Muscle of leg (tissue), 16 donors: ENCODE data around the gene PPM1D. TPM values are rescaled to one million over a fixed set of nuclear protein-coding genes. Genes with fewer than 3 reads are reported as not detected.
"Not testable (repeated sequence)": the region's sequence is repeated elsewhere in the genome, so short reads cannot be mapped to it uniquely, and the experiment has no call there.

Source experiments
- DNase-seq: peaks from one replicate; pipeline ENCODE4 v3.0.0; 2013
- H3K27ac ChIP-seq: one replicate; pipeline ENCODE4 v1.5.1; 2013; ENCODE audit warnings: mild to moderate bottlenecking, low read length, control low read depth
- H3K27me3 ChIP-seq: one replicate; pipeline ENCODE4 v1.6.1; 2013; ENCODE audit warnings: low read length; ENCODE audit not compliant: control insufficient read depth, insufficient read depth
- H3K36me3 ChIP-seq: one replicate; pipeline ENCODE4 v1.6.1; 2013; ENCODE audit warnings: low read length; ENCODE audit not compliant: control insufficient read depth, insufficient read depth
- H3K4me1 ChIP-seq: one replicate; pipeline ENCODE4 v1.6.1; 2013; ENCODE audit warnings: low read length; ENCODE audit not compliant: control insufficient read depth, insufficient read depth
- H3K4me3 ChIP-seq: one replicate; pipeline ENCODE4 v1.5.1; 2013; ENCODE audit warnings: low read length, control low read depth
- H3K9me3 ChIP-seq: replicated peaks from 2 replicates; pipeline ENCODE4 v1.6.1; 2013; ENCODE audit warnings: low read depth, low read length; ENCODE audit not compliant: control insufficient read depth
- WGBS: methylation state at CpG from one replicate; pipeline ENCODE4 v1.1.5; 2013; ENCODE audit warnings: missing lambda C conversion rate; ENCODE audit not compliant: insufficient coverage; 5-methylcytosine and 5-hydroxymethylcytosine counted together
- long read RNA-seq, 11 donors: transcript quantifications; one replicate each; lab custom pipeline, GENCODE V29; 2026
- polyA plus RNA-seq, 8 donors: library from polyadenylated mRNA; unstranded; fragments of 120-200 nt; gene quantifications; one replicate each; pipeline versions ENCODE4 v1.2.1 to v1.2.3, GENCODE V29; 2013; ENCODE audit warnings: inconsistent platforms in 1 of 8, low replicate concordance in 1 of 8; ENCODE audit not compliant: insufficient read length in 8 of 8, insufficient read depth in 1 of 8
- total RNA-seq: library from RNA; stranded (reverse); fragments of 120-200 nt; gene quantifications from one replicate; pipeline ENCODE4 v1.2.4, GENCODE V29; 2013

PPM1D gene
- 7.9 TPM for total RNA-seq
- polyA plus RNA-seq, result 10 to 100 TPM in 3 of 8 donors, 1 to 10 TPM in 5; 8.2 to 12.4 (median 9.7) TPM
- long read RNA-seq, donor 1, full-length matches to known transcripts, result 1 of 1 reads
- long read RNA-seq, donor 1, partial matches to known transcripts, result 0 of 1 reads
- long read RNA-seq, donor 1, other reads (novel, unspliced or antisense), result 0 of 1 reads
- long read RNA-seq, donor 2, result 0 reads
- long read RNA-seq, donor 3, full-length matches to known transcripts, result 8 of 8 reads
- long read RNA-seq, donor 3, partial matches to known transcripts, result 0 of 8 reads
- long read RNA-seq, donor 3, other reads (novel, unspliced or antisense), result 0 of 8 reads
- long read RNA-seq, donor 4, full-length matches to known transcripts, result 6 of 6 reads
- long read RNA-seq, donor 4, partial matches to known transcripts, result 0 of 6 reads
- long read RNA-seq, donor 4, other reads (novel, unspliced or antisense), result 0 of 6 reads
- long read RNA-seq, donor 5, full-length matches to known transcripts, result 8 of 8 reads
- long read RNA-seq, donor 5, partial matches to known transcripts, result 0 of 8 reads
- long read RNA-seq, donor 5, other reads (novel, unspliced or antisense), result 0 of 8 reads
- long read RNA-seq, donor 6, full-length matches to known transcripts, result 7 of 7 reads
- long read RNA-seq, donor 6, partial matches to known transcripts, result 0 of 7 reads
- long read RNA-seq, donor 6, other reads (novel, unspliced or antisense), result 0 of 7 reads
- long read RNA-seq, donor 7, full-length matches to known transcripts, result 1 of 1 reads
- long read RNA-seq, donor 7, partial matches to known transcripts, result 0 of 1 reads
- long read RNA-seq, donor 7, other reads (novel, unspliced or antisense), result 0 of 1 reads
- long read RNA-seq, donor 8, full-length matches to known transcripts, result 6 of 6 reads
- long read RNA-seq, donor 8, partial matches to known transcripts, result 0 of 6 reads
- long read RNA-seq, donor 8, other reads (novel, unspliced or antisense), result 0 of 6 reads
- long read RNA-seq, donor 9, full-length matches to known transcripts, result 1 of 1 reads
- long read RNA-seq, donor 9, partial matches to known transcripts, result 0 of 1 reads
- long read RNA-seq, donor 9, other reads (novel, unspliced or antisense), result 0 of 1 reads
- long read RNA-seq, donor 10, full-length matches to known transcripts, result 5 of 5 reads
- long read RNA-seq, donor 10, partial matches to known transcripts, result 0 of 5 reads
- long read RNA-seq, donor 10, other reads (novel, unspliced or antisense), result 0 of 5 reads
- long read RNA-seq, donor 11, full-length matches to known transcripts, result 1 of 1 reads
- long read RNA-seq, donor 11, partial matches to known transcripts, result 0 of 1 reads
- long read RNA-seq, donor 11, other reads (novel, unspliced or antisense), result 0 of 1 reads

DNA sequence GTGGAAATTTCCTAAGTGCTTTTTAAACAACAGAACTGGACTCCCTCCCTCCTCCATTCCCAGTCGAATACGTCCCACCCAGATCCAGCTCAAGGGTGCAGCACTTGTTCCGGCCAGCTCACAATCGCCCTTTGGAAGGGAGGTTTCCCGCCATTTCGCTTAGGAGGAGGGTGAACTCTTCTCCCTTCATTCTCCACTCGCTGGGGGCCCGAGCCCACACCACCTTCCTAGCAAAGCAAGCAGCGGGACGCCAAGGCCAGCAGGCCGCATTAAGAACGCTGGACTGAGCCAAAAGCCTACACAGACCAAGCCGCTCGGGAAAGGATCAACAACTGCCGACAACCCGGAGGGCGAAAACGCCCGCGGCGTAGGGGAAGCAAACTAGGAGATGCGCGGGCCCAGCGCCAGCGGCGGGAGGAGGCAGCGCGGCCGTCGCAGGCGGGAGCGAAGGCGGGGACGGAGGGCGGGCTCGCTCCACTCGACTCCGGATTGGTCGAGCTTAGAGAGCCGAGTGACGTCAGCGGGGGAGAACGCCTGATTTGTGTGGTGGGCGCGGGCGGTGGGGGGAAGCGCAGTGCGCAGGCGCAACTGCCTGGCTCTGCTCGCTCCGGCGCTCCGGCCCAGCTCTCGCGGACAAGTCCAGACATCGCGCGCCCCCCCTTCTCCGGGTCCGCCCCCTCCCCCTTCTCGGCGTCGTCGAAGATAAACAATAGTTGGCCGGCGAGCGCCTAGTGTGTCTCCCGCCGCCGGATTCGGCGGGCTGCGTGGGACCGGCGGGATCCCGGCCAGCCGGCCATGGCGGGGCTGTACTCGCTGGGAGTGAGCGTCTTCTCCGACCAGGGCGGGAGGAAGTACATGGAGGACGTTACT lies at the start of gene PPM1D:
Gene PPM1D (plus strand): TSS at position 574 of the 870 bp plus-strand sequence. CDS start 222 bp downstream, at position 796.
- Histone ChIP-seq H3K9me3 (no peaks in the 10 kb centered on the region), H3K4me3 (peak within 1 kb of the TSS; percentile 90), H3K27me3 (no peaks in the 10 kb centered on the region), H3K27ac (peak within 1 kb of the TSS; percentile 99), H3K36me3 (no peaks in the 10 kb centered on the region), H3K4me1 (peaks cover under 1% of the 10 kb centered on the region)
- WGBS, result under 1% methylated on average over 67 of the region's 83 CpGs
- peak; percentile 100 for DNase-seq

DNA sequence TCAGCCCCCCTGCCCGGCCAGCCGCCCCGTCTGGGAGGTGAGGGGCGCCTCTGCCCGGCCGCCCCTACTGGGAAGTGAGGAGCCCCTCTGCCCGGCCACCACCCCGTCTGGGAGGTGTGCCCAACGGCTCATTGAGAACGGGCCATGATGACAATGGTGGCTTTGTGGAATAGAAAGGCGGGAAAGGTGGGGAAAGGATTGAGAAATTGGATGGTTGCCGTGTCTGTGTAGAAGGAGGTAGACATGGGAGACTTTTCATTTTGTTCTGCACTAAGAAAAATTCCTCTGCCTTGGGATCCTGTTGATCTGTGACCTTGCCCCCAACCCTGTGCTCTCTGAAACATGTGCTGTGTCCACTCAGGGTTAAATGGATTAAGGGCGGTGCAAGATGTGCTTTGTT lies 47.7 kb upstream of the PPM1D start:
- not testable (repeated sequence) for H3K4me3 ChIP-seq, H3K27ac ChIP-seq, DNase-seq, H3K4me1 ChIP-seq, H3K36me3 ChIP-seq, H3K9me3 ChIP-seq, H3K27me3 ChIP-seq
- WGBS, result 100% methylated on average over 1 of the region's 13 CpGs

- Histone ChIP-seq H3K36me3 (no peaks in the 10 kb centered on the region), H3K4me3 (no peak overlapping the region), H3K27me3 (no peaks in the 10 kb centered on the region), H3K9me3 (peaks cover 5% of the 10 kb centered on the region), H3K4me1 (no peaks in the 10 kb centered on the region), H3K27ac (no peak overlapping the region)
- DNase-seq, result no peak
- no CpG with 5 or more reads among the region's 2 CpGs for WGBS
Observed at GRCh38 chr17:60554377-60554788, 45.6 kb upstream of the PPM1D start.

DNA sequence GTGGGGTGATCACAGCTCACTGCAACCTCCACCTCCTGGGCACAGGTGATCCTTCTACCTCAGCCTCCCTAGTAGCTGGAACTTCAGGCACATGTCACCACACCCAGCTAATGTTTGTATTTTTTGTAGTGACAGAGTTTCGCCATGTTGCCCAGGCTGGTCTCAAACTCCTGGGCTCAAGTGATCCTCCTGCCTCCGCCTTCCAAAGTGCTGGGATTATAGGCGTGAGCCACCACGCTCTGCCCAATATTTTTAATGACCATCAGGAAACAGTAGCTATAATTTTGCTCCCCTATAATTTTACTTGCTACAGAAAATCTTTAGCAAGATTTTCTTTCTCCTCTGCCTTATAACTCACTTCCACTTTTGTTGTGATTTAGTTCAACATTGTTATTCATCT lies 44.2 kb upstream of the PPM1D start:
- no peak for DNase-seq
- 100% methylated on average over 1 of the region's 4 CpGs for WGBS
- H3K27me3 ChIP-seq, result no peaks in the 10 kb centered on the region
- H3K9me3 ChIP-seq, result peaks cover 5% of the 10 kb centered on the region
- no peak overlapping the region for H3K4me3 ChIP-seq
- no peak overlapping the region for H3K27ac ChIP-seq
- no peaks in the 10 kb centered on the region for H3K36me3 ChIP-seq
- H3K4me1 ChIP-seq, result no peaks in the 10 kb centered on the region

DNA sequence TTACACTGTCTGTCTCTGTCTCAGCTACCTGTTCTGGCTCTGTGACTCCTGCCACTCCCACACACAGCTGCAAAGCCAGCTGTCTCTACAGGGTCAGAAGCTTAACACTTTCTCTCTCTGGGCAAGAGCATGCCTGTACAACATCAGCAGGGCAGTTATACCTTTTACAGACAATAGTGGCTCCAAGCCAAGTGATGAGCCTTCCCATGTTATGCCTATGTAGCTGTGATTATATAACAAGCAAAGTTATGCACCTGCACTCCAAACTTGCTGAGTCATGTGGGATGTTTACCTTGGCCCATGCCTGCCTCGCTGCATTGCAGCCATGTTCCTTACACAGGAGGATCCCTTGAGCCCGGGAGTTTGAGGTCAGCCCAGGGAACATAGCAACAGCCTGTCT lies 42.2 kb upstream of the PPM1D start:
- no peak for DNase-seq
- Histone ChIP-seq H3K36me3 (no peaks in the 10 kb centered on the region), H3K27ac (no peak overlapping the region), H3K27me3 (no peaks in the 10 kb centered on the region), H3K4me3 (no peak overlapping the region), H3K4me1 (no peaks in the 10 kb centered on the region), H3K9me3 (peaks cover 5% of the 10 kb centered on the region)
- WGBS, result no CpG with 5 or more reads among the region's 2 CpGs

- peaks cover 5% of the 10 kb centered on the region for H3K9me3 ChIP-seq
- WGBS, result 78% methylated on average over 7 of the region's 8 CpGs
- H3K4me3 ChIP-seq, result no peak overlapping the region
- H3K27ac ChIP-seq, result no peak overlapping the region
- DNase-seq, result no peak
- H3K36me3 ChIP-seq, result no peaks in the 10 kb centered on the region
- no peaks in the 10 kb centered on the region for H3K4me1 ChIP-seq
- no peaks in the 10 kb centered on the region for H3K27me3 ChIP-seq
Observed at GRCh38 chr17:60559659-60559994, 40.4 kb upstream of the PPM1D start.

GRCh38 chr17:60559995-60560859 lies 39.8 kb upstream of the PPM1D start:
- WGBS, result 80% methylated on average over 23 of the region's 26 CpGs
- Histone ChIP-seq H3K4me3 (no peak overlapping the region), H3K27ac (no peak overlapping the region), H3K4me1 (no peaks in the 10 kb centered on the region), H3K36me3 (no peaks in the 10 kb centered on the region), H3K27me3 (no peaks in the 10 kb centered on the region), H3K9me3 (peaks cover 5% of the 10 kb centered on the region)
- no peak for DNase-seq

DNA sequence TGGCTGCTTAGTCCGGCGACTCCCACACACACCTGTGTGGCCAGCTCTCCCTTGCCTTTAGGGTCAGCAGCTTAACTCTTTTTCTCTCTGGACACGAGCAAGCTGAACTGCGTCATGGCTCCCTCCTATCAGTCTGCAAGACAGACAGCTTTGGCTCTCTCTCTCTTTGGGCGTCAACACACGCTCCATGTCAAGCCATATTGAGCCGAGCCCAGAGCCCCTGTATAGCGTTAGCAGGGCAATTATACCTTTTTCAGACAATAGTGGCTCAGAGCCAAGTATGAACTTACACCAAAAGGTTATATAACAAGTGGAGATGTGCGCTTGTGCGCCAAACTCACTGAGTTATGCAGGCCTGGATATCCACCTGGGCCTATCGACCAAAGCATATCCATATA lies 39.1 kb upstream of the PPM1D start:
- H3K27ac ChIP-seq, result no peak overlapping the region
- DNase-seq, result no peak
- H3K4me3 ChIP-seq, result no peak overlapping the region
- H3K9me3 ChIP-seq, result peaks cover 5% of the 10 kb centered on the region
- no peaks in the 10 kb centered on the region for H3K36me3 ChIP-seq
- 76% methylated on average over 6 of the region's 11 CpGs for WGBS
- no peaks in the 10 kb centered on the region for H3K4me1 ChIP-seq
- H3K27me3 ChIP-seq, result no peaks in the 10 kb centered on the region
